Peyer's patch (tissue), 4 donors: ENCODE results near the gene GAP43.

Experiments
- CTCF ChIP-seq, 6 experiments: fragments of 450-650 bp in 4 of 6; fragments of 200-600 bp in 2 of 6; sonication (generic) in 1 of 6; IDR thresholded peaks; one replicate each; pipeline ENCODE4 v1.5.1; 2017 to 2019; ENCODE audit warnings: antibody characterized with exemption in 6 of 6, mild to moderate bottlenecking in 3 of 6, moderate library complexity in 1 of 6
- POLR2A ChIP-seq, 2 donors: fragments of 450-650 bp; IDR thresholded peaks; one replicate each; pipeline ENCODE4 v1.5.1; 2017; ENCODE audit warnings: antibody characterized with exemption in 2 of 2, mild to moderate bottlenecking in 2 of 2, moderate library complexity in 2 of 2

GRCh38 chr3:115670911-115671310 lies 47.6 kb downstream of the GAP43 start:
- TF ChIP-seq CTCF (IDR thresholded peaks at IDR 0.05) (no peak), POLR2A (IDR thresholded peaks at IDR 0.05) (no peak)
